H1 (cell line): ENCODE data around the gene WDFY3. TPM values are rescaled to one million over a fixed set of nuclear protein-coding genes. Genes with fewer than 3 reads are reported as not detected.

ENCODE experiments used
- BACH1 ChIP-seq: IDR thresholded peaks from 2 replicates; pipeline ENCODE4 v1.6.1; 2012; ENCODE audit warnings: low read length, improper control_type of control experiment
- BRCA1 ChIP-seq: IDR thresholded peaks from 2 replicates; pipeline ENCODE4 v1.6.1; 2012; ENCODE audit warnings: low read depth, low read length, improper control_type of control experiment
- EGR1 ChIP-seq: IDR thresholded peaks from 2 replicates; pipeline ENCODE4 v1.6.1; 2011; ENCODE audit warnings: low read depth, low read length, borderline replicate concordance
- JUND ChIP-seq: IDR thresholded peaks from 2 replicates; pipeline ENCODE4 v1.6.1; 2011; ENCODE audit warnings: mild to moderate bottlenecking, improper control_type of control experiment, low read length
- KDM5A ChIP-seq: fragments of 200-600 bp; IDR thresholded peaks from 2 replicates; pipeline ENCODE4 v1.7.1; 2012; ENCODE audit warnings: mild to moderate bottlenecking, low read length, inconsistent platforms, mixed read lengths
- NRF1 ChIP-seq: IDR thresholded peaks from 2 replicates; pipeline ENCODE4 v1.6.1; 2011; ENCODE audit warnings: mild to moderate bottlenecking, low read depth, low read length, improper control_type of control experiment
- SIRT6 ChIP-seq: IDR thresholded peaks from one replicate; pipeline ENCODE4 v1.7.1; 2012; ENCODE audit warnings: low read length, inconsistent platforms
- SP1 ChIP-seq: IDR thresholded peaks from 2 replicates; pipeline ENCODE4 v1.6.1; 2011; ENCODE audit warnings: low read depth, low read length
- polyA plus RNA-seq, 7 experiments: library from polyadenylated mRNA; depleted of rRNA in 3 of 7; stranded (reverse) in 5 of 7; unstranded in 2 of 7; fragments of >200 nt in 5 of 7; fragments of 200-250 nt in 2 of 7; gene quantifications; 1 replicate in 5 of 7; 2 replicates in 1 of 7; 4 replicates in 1 of 7; pipeline versions ENCODE4 v1.2.1 to v1.2.3, GENCODE V29; 2011 to 2013; ENCODE audit warnings: missing spikeins in 2 of 7, mixed read lengths in 2 of 7
- total RNA-seq: library from RNA; stranded (reverse); fragmentation: NEBNext Ultra II Directional; extraction: Animal tissue kit (Norgen Biotek cat#: 25700); gene quantifications from 2 replicates; pipeline ENCODE4 v1.2.1, GENCODE V29; 2021
- TF ChIP-seq, protein P1 (sequence below): fragments of 300-600 bp; sonication (generic); IDR thresholded peaks from 2 replicates; pipeline ENCODE4 v1.7.1; 2012; ENCODE audit warnings: low read length, moderate library complexity, mild to moderate bottlenecking, inconsistent platforms; ENCODE audit not compliant: insufficient replicate concordance
- TF ChIP-seq, protein P2 (sequence below): IDR thresholded peaks from 2 replicates; pipeline ENCODE4 v1.6.1; 2012; ENCODE audit warnings: inconsistent platforms
- TF ChIP-seq, protein P3 (sequence below): IDR thresholded peaks from 2 replicates; pipeline ENCODE4 v1.6.1; 2011; ENCODE audit warnings: low read depth, mild to moderate bottlenecking, low read length; ENCODE audit not compliant: insufficient read depth

Gene WDFY3
- total and polyA plus RNA-seq, 2 of the 8 experiments (the other 6 are each of a cell fraction or from before 2014, with no cell fraction given): 25.6 to 62.4 TPM

DNA sequence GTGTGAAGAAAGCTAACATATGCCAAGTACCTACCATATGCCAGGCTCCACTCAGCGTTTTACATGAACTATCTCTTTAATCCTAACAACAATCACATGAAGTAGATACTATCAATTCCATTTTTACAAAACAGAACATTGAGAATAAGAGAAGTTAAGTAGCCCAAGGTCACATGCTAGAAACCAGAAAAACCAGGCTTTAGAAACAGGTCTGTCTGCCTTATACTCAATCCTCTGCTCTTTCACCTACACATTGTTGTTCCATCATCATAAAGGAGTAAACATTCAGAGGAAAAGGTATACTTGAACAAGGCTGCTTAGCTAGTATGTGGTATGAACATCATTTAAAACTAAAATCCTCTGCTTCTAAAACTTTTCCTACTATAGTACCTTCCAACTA, 42.1 kb downstream of the WDFY3 start (continued):
- TF ChIP-seq, protein P1, sequence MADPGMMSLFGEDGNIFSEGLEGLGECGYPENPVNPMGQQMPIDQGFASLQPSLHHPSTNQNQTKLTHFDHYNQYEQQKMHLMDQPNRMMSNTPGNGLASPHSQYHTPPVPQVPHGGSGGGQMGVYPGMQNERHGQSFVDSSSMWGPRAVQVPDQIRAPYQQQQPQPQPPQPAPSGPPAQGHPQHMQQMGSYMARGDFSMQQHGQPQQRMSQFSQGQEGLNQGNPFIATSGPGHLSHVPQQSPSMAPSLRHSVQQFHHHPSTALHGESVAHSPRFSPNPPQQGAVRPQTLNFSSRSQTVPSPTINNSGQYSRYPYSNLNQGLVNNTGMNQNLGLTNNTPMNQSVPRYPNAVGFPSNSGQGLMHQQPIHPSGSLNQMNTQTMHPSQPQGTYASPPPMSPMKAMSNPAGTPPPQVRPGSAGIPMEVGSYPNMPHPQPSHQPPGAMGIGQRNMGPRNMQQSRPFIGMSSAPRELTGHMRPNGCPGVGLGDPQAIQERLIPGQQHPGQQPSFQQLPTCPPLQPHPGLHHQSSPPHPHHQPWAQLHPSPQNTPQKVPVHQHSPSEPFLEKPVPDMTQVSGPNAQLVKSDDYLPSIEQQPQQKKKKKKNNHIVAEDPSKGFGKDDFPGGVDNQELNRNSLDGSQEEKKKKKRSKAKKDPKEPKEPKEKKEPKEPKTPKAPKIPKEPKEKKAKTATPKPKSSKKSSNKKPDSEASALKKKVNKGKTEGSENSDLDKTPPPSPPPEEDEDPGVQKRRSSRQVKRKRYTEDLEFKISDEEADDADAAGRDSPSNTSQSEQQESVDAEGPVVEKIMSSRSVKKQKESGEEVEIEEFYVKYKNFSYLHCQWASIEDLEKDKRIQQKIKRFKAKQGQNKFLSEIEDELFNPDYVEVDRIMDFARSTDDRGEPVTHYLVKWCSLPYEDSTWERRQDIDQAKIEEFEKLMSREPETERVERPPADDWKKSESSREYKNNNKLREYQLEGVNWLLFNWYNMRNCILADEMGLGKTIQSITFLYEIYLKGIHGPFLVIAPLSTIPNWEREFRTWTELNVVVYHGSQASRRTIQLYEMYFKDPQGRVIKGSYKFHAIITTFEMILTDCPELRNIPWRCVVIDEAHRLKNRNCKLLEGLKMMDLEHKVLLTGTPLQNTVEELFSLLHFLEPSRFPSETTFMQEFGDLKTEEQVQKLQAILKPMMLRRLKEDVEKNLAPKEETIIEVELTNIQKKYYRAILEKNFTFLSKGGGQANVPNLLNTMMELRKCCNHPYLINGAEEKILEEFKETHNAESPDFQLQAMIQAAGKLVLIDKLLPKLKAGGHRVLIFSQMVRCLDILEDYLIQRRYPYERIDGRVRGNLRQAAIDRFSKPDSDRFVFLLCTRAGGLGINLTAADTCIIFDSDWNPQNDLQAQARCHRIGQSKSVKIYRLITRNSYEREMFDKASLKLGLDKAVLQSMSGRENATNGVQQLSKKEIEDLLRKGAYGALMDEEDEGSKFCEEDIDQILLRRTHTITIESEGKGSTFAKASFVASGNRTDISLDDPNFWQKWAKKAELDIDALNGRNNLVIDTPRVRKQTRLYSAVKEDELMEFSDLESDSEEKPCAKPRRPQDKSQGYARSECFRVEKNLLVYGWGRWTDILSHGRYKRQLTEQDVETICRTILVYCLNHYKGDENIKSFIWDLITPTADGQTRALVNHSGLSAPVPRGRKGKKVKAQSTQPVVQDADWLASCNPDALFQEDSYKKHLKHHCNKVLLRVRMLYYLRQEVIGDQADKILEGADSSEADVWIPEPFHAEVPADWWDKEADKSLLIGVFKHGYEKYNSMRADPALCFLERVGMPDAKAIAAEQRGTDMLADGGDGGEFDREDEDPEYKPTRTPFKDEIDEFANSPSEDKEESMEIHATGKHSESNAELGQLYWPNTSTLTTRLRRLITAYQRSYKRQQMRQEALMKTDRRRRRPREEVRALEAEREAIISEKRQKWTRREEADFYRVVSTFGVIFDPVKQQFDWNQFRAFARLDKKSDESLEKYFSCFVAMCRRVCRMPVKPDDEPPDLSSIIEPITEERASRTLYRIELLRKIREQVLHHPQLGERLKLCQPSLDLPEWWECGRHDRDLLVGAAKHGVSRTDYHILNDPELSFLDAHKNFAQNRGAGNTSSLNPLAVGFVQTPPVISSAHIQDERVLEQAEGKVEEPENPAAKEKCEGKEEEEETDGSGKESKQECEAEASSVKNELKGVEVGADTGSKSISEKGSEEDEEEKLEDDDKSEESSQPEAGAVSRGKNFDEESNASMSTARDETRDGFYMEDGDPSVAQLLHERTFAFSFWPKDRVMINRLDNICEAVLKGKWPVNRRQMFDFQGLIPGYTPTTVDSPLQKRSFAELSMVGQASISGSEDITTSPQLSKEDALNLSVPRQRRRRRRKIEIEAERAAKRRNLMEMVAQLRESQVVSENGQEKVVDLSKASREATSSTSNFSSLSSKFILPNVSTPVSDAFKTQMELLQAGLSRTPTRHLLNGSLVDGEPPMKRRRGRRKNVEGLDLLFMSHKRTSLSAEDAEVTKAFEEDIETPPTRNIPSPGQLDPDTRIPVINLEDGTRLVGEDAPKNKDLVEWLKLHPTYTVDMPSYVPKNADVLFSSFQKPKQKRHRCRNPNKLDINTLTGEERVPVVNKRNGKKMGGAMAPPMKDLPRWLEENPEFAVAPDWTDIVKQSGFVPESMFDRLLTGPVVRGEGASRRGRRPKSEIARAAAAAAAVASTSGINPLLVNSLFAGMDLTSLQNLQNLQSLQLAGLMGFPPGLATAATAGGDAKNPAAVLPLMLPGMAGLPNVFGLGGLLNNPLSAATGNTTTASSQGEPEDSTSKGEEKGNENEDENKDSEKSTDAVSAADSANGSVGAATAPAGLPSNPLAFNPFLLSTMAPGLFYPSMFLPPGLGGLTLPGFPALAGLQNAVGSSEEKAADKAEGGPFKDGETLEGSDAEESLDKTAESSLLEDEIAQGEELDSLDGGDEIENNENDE: no peak
- TF ChIP-seq, protein P2, sequence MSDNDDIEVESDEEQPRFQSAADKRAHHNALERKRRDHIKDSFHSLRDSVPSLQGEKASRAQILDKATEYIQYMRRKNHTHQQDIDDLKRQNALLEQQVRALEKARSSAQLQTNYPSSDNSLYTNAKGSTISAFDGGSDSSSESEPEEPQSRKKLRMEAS: no peak
- TF ChIP-seq EGR1 (no peak), KDM5A (no peak), SIRT6 (no peak), BRCA1 (no peak), BACH1 (no peak), NRF1 (no peak), JUND (no peak), SP1 (no peak)
- TF ChIP-seq, protein P3, sequence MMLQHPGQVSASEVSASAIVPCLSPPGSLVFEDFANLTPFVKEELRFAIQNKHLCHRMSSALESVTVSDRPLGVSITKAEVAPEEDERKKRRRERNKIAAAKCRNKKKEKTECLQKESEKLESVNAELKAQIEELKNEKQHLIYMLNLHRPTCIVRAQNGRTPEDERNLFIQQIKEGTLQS: no peak
